H9 (cell line): ENCODE measurements around the gene ATF3. TPM values are rescaled to one million over a fixed set of nuclear protein-coding genes. Genes with fewer than 3 reads are reported as not detected.

Experiments used
- DNase-seq: peaks from one replicate; pipeline ENCODE4 v3.0.0-alpha.2; 2017
- H2AFZ ChIP-seq: one replicate; pipeline ENCODE4 v1.6.1; 2013; ENCODE audit warnings: mild to moderate bottlenecking, low read length, control low read depth, moderate library complexity
- H2AK5ac ChIP-seq: 2 replicates; pipeline ENCODE4 v1.6.1; 2013; ENCODE audit warnings: low read length, control low read depth, mixed read lengths; ENCODE audit not compliant: insufficient read length
- H2BK120ac ChIP-seq: one replicate; pipeline ENCODE4 v1.6.1; 2013; ENCODE audit warnings: low read depth, mild to moderate bottlenecking, low read length, control low read depth, inconsistent platforms; ENCODE audit not compliant: poor library complexity, severe bottlenecking
- H2BK12ac ChIP-seq: 2 replicates; pipeline ENCODE4 v1.6.1; 2013; ENCODE audit warnings: low read length, control low read depth, mixed read lengths, low read depth; ENCODE audit not compliant: insufficient read length
- H2BK15ac ChIP-seq: 2 replicates; pipeline ENCODE4 v1.6.1; 2013; ENCODE audit warnings: low read depth, low read length, control low read depth
- H2BK20ac ChIP-seq: one replicate; pipeline ENCODE4 v1.6.1; 2013; ENCODE audit warnings: low read depth, mild to moderate bottlenecking, low read length, control low read depth, inconsistent platforms; ENCODE audit not compliant: poor library complexity, severe bottlenecking
- H2BK5ac ChIP-seq: 2 replicates; pipeline ENCODE4 v1.6.1; 2013; ENCODE audit warnings: low read length, control low read depth, mixed read lengths; ENCODE audit not compliant: insufficient read length
- H3K14ac ChIP-seq: 2 replicates; pipeline ENCODE4 v1.6.1; 2013; ENCODE audit warnings: low read length, control low read depth; ENCODE audit not compliant: insufficient read depth
- H3K18ac ChIP-seq: 2 replicates; pipeline ENCODE4 v1.6.1; 2013; ENCODE audit warnings: low read depth, mild to moderate bottlenecking, mixed read lengths, low read length, control low read depth; ENCODE audit not compliant: insufficient read length
- H3K23ac ChIP-seq: 2 replicates; pipeline ENCODE4 v1.6.1; 2013; ENCODE audit warnings: low read length, control low read depth, mixed read lengths, low read depth; ENCODE audit not compliant: insufficient read length
- H3K23me2 ChIP-seq: 2 replicates; pipeline ENCODE4 v1.6.1; 2013; ENCODE audit warnings: low read depth, mild to moderate bottlenecking, mixed read lengths, low read length, control low read depth; ENCODE audit not compliant: insufficient read length, poor library complexity, severe bottlenecking
- H3K27ac ChIP-seq: 2 replicates; pipeline ENCODE4 v1.5.1; 2013; ENCODE audit warnings: low read length, control low read depth, mixed read lengths, low read depth; ENCODE audit not compliant: insufficient read length
- H3K27me3 ChIP-seq: 2 replicates; pipeline ENCODE4 v1.6.1; 2013; ENCODE audit warnings: low read length, control low read depth, inconsistent platforms; ENCODE audit not compliant: insufficient read depth
- H3K4ac ChIP-seq: 2 replicates; pipeline ENCODE4 v1.6.1; 2013; ENCODE audit warnings: low read depth, mild to moderate bottlenecking, control low read depth, inconsistent platforms, low read length, moderate library complexity
- H3K4me1 ChIP-seq: 2 replicates; pipeline ENCODE4 v1.6.1; 2013; ENCODE audit warnings: low read length, control low read depth, inconsistent platforms; ENCODE audit not compliant: insufficient read depth
- H3K4me2 ChIP-seq: 2 replicates; pipeline ENCODE4 v1.6.1; 2013; ENCODE audit warnings: low read length, control low read depth, mixed read lengths; ENCODE audit not compliant: insufficient read length, insufficient read depth
- H3K56ac ChIP-seq: 2 replicates; pipeline ENCODE4 v1.6.1; 2013; ENCODE audit warnings: low read depth, mild to moderate bottlenecking, mixed read lengths, low read length, control low read depth; ENCODE audit not compliant: insufficient read length
- H3K79me1 ChIP-seq: 2 replicates; pipeline ENCODE4 v1.6.1; 2013; ENCODE audit warnings: low read depth, mild to moderate bottlenecking, moderate library complexity, low read length, control low read depth, inconsistent platforms; ENCODE audit not compliant: insufficient read depth, poor library complexity, severe bottlenecking
- H3K79me2 ChIP-seq: 2 replicates; pipeline ENCODE4 v1.6.1; 2013; ENCODE audit warnings: low read length, control low read depth, inconsistent platforms; ENCODE audit not compliant: insufficient read depth
- H3K9ac ChIP-seq: 2 replicates; pipeline ENCODE4 v1.6.1; 2013; ENCODE audit warnings: low read length, control low read depth, mixed read lengths; ENCODE audit not compliant: insufficient read length; ENCODE audit errors: extremely low read depth
- H3K9me3 ChIP-seq: one replicate; pipeline ENCODE4 v1.6.1; 2013; ENCODE audit warnings: low read depth, low read length, inconsistent platforms; ENCODE audit not compliant: control insufficient read depth
- H3T11ph ChIP-seq: one replicate; pipeline ENCODE4 v1.6.1; 2013; ENCODE audit warnings: mild to moderate bottlenecking, low read length, control low read depth, inconsistent platforms
- H4K20me1 ChIP-seq: one replicate; pipeline ENCODE4 v1.6.1; 2013; ENCODE audit not compliant: control insufficient read depth, insufficient read length, insufficient read depth
- H4K5ac ChIP-seq: 2 replicates; pipeline ENCODE4 v1.6.1; 2013; ENCODE audit warnings: low read depth, mild to moderate bottlenecking, mixed read lengths, low read length, control low read depth; ENCODE audit not compliant: insufficient read length
- H4K8ac ChIP-seq: replicated peaks from 2 replicates; pipeline ENCODE4 v1.6.1; 2013; ENCODE audit warnings: low read length, control low read depth, mixed read lengths, low read depth; ENCODE audit not compliant: insufficient read length
- H4K91ac ChIP-seq: 2 replicates; pipeline ENCODE4 v1.6.1; 2013; ENCODE audit warnings: low read depth, mild to moderate bottlenecking, moderate library complexity, mixed read lengths, low read length, control low read depth; ENCODE audit not compliant: insufficient read length
- H3K27ac Mint-ChIP-seq, 3 experiments: 2 replicates in 2 of 3; 3 replicates in 1 of 3; pipeline ENCODE4 v1.8.0; 2020 to 2021; ENCODE audit warnings: mixed read lengths in 3 of 3, mild to moderate bottlenecking in 1 of 3, moderate library complexity in 1 of 3
- H3K27me3 Mint-ChIP-seq: 2 replicates; pipeline ENCODE4 v1.8.0; 2021; ENCODE audit warnings: low read depth, mild to moderate bottlenecking, moderate library complexity, mixed read lengths
- H3K36me3 Mint-ChIP-seq, 3 experiments: 2 replicates in 2 of 3; 3 replicates in 1 of 3; pipeline ENCODE4 v1.8.0; 2020 to 2021; ENCODE audit warnings: low read depth in 3 of 3, mixed read lengths in 3 of 3; ENCODE audit not compliant: insufficient read depth in 1 of 3
- H3K4me1 Mint-ChIP-seq, 2 experiments: 2 replicates each; pipeline ENCODE4 v1.8.0; 2020; ENCODE audit warnings: mixed read lengths in 2 of 2
- H3K4me3 Mint-ChIP-seq, 2 experiments: 2 replicates in 1 of 2; 3 replicates in 1 of 2; pipeline ENCODE4 v1.8.0; 2020 to 2021; ENCODE audit warnings: mild to moderate bottlenecking in 2 of 2, mixed read lengths in 2 of 2, moderate library complexity in 1 of 2
- H3K9me3 Mint-ChIP-seq, 2 experiments: 2 replicates in 1 of 2; 3 replicates in 1 of 2; pipeline ENCODE4 v1.8.0; 2020; ENCODE audit warnings: mild to moderate bottlenecking in 2 of 2, mixed read lengths in 2 of 2, moderate library complexity in 1 of 2
- WGBS: extraction: QIAGEN DNeasy Blood & Tissue Kit; methylation state at CpG from one replicate; pipeline ENCODE4 v1.1.7; 2013; ENCODE audit warnings: missing lambda C conversion rate, low lambda C conversion rate, mixed read lengths; ENCODE audit not compliant: insufficient read length; ENCODE audit errors: extremely low coverage; 5-methylcytosine and 5-hydroxymethylcytosine counted together
- total RNA-seq: library from RNA; stranded (reverse); gene quantifications from 2 replicates; pipeline ENCODE4 v1.2.1, GENCODE V29; 2021
- TF ChIP-seq, protein P1 (sequence below): fragments of 200-600 bp; sonication (generic); conservative IDR thresholded peaks from 3 replicates; pipeline ENCODE4 v1.8.0; 2021; ENCODE audit warnings: antibody characterized with exemption, mild to moderate bottlenecking

ATF3 gene
- total RNA-seq, 1 experiment from 2014 or later: 14.7 TPM

DNA sequence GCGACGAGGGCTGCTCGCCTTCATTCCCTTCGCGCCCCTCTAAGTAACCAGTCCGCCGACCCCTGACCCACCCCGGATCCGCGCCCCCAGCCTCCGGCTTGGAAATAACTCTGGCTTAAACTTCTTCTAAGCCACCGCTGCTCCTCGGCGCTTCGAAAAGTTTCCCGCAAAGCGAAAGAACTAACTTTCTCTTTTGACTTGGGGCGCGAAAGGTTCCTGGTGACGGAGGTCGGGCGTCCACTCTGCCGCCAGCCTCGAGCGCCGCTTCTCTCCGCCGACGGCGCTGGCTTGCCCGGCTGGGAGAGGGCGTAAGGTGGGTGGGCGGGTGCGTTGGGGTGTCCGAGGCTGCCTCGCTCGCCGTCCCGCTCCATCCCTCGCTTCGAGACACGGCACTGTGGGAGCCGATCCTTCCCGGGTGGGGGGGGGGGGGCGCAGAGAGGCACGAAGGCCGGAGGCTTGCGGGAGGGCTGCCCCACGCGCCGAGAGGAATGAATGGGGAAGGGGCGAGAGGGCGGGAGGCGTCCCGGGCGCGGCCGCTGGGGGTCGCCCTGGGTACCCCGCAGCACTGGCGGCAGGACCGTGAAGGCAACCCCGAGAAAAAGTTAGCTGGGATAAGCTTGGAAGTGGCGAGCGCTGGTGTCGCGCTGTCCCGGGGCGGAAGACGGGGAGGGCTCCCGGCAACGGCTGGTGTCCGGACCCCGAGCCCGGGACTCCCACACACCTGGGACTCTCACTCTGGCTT lies 569 bp downstream of the ATF3 start:
- peak overlapping the region; percentile 97 for H3K18ac ChIP-seq
- H3K79me1 ChIP-seq: no peaks in the 10 kb centered on the region
- no peak overlapping the region; the same call in 1 of the 2 replicates for H2BK15ac ChIP-seq
- H4K91ac ChIP-seq: no peak overlapping the region
- H3K4me2 ChIP-seq: peak overlapping the region; percentile 93
- H3K4me1 Mint-ChIP-seq: peaks cover 69 to 75% of the 10 kb centered on the region in 2 experiments
- peaks cover 24% of the 10 kb centered on the region for H3K23me2 ChIP-seq
- peaks cover 0 to 8% (median 4%) of the 10 kb centered on the region in 3 experiments; a peak in 3 of 7 replicates for H3K36me3 Mint-ChIP-seq
- H3K9me3 Mint-ChIP-seq: no peaks in the 10 kb centered on the region; a peak in 1 of 5 replicates
- no peaks in the 10 kb centered on the region for H3K9me3 ChIP-seq
- H3K27me3 ChIP-seq: peaks cover 34% of the 10 kb centered on the region
- H3K79me2 ChIP-seq: peaks cover 11% of the 10 kb centered on the region; the same call in 1 of the 2 replicates
- peak overlapping the region; percentile 53 for H2BK12ac ChIP-seq
- no peaks in the 10 kb centered on the region for H4K20me1 ChIP-seq
- peak overlapping the region; percentile 15 for H3K27ac ChIP-seq
- peaks cover 59% of the 10 kb centered on the region for H3K27me3 Mint-ChIP-seq
- peaks cover 18% of the 10 kb centered on the region for H3K4me1 ChIP-seq
- no peak overlapping the region for H2BK20ac ChIP-seq
- no peak overlapping the region for H4K8ac ChIP-seq
- H4K5ac ChIP-seq: no peak overlapping the region
- TF ChIP-seq, protein P1, sequence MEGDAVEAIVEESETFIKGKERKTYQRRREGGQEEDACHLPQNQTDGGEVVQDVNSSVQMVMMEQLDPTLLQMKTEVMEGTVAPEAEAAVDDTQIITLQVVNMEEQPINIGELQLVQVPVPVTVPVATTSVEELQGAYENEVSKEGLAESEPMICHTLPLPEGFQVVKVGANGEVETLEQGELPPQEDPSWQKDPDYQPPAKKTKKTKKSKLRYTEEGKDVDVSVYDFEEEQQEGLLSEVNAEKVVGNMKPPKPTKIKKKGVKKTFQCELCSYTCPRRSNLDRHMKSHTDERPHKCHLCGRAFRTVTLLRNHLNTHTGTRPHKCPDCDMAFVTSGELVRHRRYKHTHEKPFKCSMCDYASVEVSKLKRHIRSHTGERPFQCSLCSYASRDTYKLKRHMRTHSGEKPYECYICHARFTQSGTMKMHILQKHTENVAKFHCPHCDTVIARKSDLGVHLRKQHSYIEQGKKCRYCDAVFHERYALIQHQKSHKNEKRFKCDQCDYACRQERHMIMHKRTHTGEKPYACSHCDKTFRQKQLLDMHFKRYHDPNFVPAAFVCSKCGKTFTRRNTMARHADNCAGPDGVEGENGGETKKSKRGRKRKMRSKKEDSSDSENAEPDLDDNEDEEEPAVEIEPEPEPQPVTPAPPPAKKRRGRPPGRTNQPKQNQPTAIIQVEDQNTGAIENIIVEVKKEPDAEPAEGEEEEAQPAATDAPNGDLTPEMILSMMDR: peak; percentile 86
- H3K4ac ChIP-seq: no peak overlapping the region; the same call in 1 of the 2 replicates
- no peak overlapping the region for H2AK5ac ChIP-seq
- no CpG with 5 or more reads among the region's 75 CpGs for WGBS
- H2BK5ac ChIP-seq: no peak overlapping the region
- peak overlapping the region; percentile 84 for H3K9ac ChIP-seq
- H3K4me3 Mint-ChIP-seq: peak overlapping the region; percentile 78 to 84
- H3K27ac Mint-ChIP-seq: peak overlapping the region; percentile 80 to 93 (median 85); a peak in 5 of 7 replicates
- H3T11ph ChIP-seq: no peak overlapping the region
- H3K56ac ChIP-seq: no peak overlapping the region
- H2BK120ac ChIP-seq: peak overlapping the region; percentile 75
- H3K14ac ChIP-seq: peak overlapping the region; percentile 97
- no peak overlapping the region for H2AFZ ChIP-seq
- H3K23ac ChIP-seq: no peak overlapping the region
- peak; percentile 66 for DNase-seq
